Esophagus muscularis mucosa (tissue), 4 donors: ENCODE results near the gene MTG2. TPM values are rescaled to one million over a fixed set of nuclear protein-coding genes. Genes with fewer than 3 reads are reported as not detected.

Source experiments
- DNase-seq: peaks from one replicate; pipeline ENCODE4 v3.0.0-alpha.2; 2017; ENCODE audit errors: extremely low spot score
- H3K27ac ChIP-seq, 4 donors: fragments of 200-600 bp; sonication (generic); replicated peaks in 1 of 4; 1 replicate in 3 of 4; 2 replicates in 1 of 4; pipeline ENCODE4 v1.5.1; 2016 to 2019; ENCODE audit warnings: mild to moderate bottlenecking in 1 of 4
- H3K27me3 ChIP-seq, 4 donors: fragments of 200-600 bp; sonication (generic); one replicate each; pipeline versions ENCODE4 v1.5.1 to v1.6.0; 2016 to 2019
- H3K36me3 ChIP-seq, 4 donors: fragments of 200-600 bp; sonication (generic); one replicate each; pipeline ENCODE4 v1.5.1; 2016 to 2019
- H3K4me1 ChIP-seq, 4 donors: fragments of 200-600 bp; sonication (generic); one replicate each; pipeline ENCODE4 v1.5.1; 2016 to 2019
- H3K4me3 ChIP-seq, 4 donors: fragments of 200-600 bp; sonication (generic); 1 replicate in 2 of 4; 2 replicates in 2 of 4; pipeline ENCODE4 v1.5.1; 2016 to 2019; ENCODE audit warnings: mild to moderate bottlenecking in 4 of 4, moderate library complexity in 1 of 4
- H3K9me3 ChIP-seq, 4 donors: fragments of 200-600 bp; sonication (generic); 1 replicate in 3 of 4; 2 replicates in 1 of 4; pipeline ENCODE4 v1.5.1; 2016 to 2019
- CTCF ChIP-seq, 3 experiments: fragments of 200-600 bp in 2 of 3; fragments of 450-650 bp in 1 of 3; sonication (generic) in 2 of 3; IDR thresholded peaks; one replicate each; pipeline ENCODE4 v1.5.1; 2017 to 2019; ENCODE audit warnings: antibody characterized with exemption in 3 of 3, mild to moderate bottlenecking in 2 of 3, moderate library complexity in 1 of 3
- EP300 ChIP-seq: sonication (generic); formaldehyde crosslinking; IDR thresholded peaks from one replicate; pipeline ENCODE4 v1.6.1; 2017; ENCODE audit warnings: antibody characterized with exemption
- POLR2A ChIP-seq: fragments of 450-650 bp; IDR thresholded peaks from one replicate; pipeline ENCODE4 v1.6.1; 2017; ENCODE audit warnings: antibody characterized with exemption, moderate library complexity, mild to moderate bottlenecking, low read depth
- POLR2AphosphoS5 ChIP-seq, 2 donors: sonication (generic); formaldehyde crosslinking; IDR thresholded peaks; one replicate each; pipeline ENCODE4 v1.6.1; 2017; ENCODE audit warnings: antibody characterized with exemption in 2 of 2
- WGBS: methylation state at CpG from one replicate; pipeline ENCODE4 v1.1.5; 2018; 5-methylcytosine and 5-hydroxymethylcytosine counted together
- intact Hi-C: fragments of 100-400 bp; cut with DNase I; formaldehyde crosslinking; loops from one replicate; pipeline ENCODE4 v1.15.1; 2023
- total RNA-seq, 4 donors: library from RNA; depleted of rRNA; stranded (reverse); fragments of >200 nt; gene quantifications; one replicate each; pipeline versions ENCODE4 v1.1.0 to v1.2.1, GENCODE V29; 2016

MTG2 gene
- total RNA-seq, 4 donors from 2014 or later, result 21.6 to 26.5 (median 26.0) TPM

DNA sequence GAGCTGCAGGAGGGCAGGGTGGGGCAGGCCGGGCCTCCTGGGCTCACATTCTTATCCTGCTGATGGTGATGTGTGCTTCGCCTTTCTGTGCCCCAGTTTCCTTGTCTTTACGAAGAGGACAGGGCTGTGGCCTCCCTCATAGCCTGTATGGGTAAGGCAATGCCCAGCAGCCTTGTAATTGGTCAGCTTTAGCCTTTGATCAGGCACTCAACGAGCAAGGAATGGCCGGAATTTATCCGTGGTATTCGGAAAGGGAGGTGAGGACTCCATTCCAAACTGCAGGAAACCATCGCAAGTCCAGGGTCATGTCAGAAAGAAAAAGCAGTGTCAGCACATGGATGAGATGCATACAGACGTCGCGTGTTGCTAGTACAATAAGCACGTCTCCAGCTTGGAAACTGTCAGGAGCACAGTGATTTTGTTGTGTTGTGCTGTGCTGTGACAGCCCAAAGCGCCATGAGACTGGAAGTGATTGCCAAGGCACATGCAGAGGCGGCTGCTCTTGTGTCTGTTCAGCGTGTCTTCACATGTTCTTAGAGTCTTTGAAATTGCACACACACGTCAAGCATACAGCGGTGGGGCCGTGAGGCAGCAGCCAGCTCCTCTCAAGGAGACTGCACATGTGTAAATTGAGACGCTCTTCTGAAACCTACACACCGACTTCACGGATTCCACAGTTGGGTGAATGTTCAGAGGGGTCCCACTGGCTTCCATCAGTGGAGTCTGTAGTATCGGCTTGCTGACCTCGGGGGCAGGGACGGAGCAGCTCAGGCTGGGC, 33.1 kb upstream of the MTG2 start:
- 68% methylated on average over 24 of the region's 24 CpGs for WGBS

GRCh38 chr20:62150310-62150575, 32.6 kb upstream of the MTG2 start:
- H3K27me3 ChIP-seq, result no peaks in the 10 kb centered on the region
- peaks cover 0 to 30% (median 18%) of the 10 kb centered on the region in 4 donors for H3K36me3 ChIP-seq
- no peak overlapping the region for H3K27ac ChIP-seq
- DNase-seq, result no peak
- H3K4me1 ChIP-seq, result peaks cover 30 to 56% (median 37%) of the 10 kb centered on the region in 4 donors
- intact Hi-C loops, result no loop called here
- no peak overlapping the region for H3K4me3 ChIP-seq
- TF ChIP-seq CTCF (IDR thresholded peaks at IDR 0.05) (no peak), POLR2A (no peak), EP300 (no peak), POLR2AphosphoS5 (IDR thresholded peaks at IDR 0.05) (no peak)
- 95% methylated on average over 11 of the region's 11 CpGs for WGBS
- no peaks in the 10 kb centered on the region for H3K9me3 ChIP-seq

More for the DNA sequence above, 33.1 kb upstream of the MTG2 start:
- H3K36me3 ChIP-seq, result peaks cover 0 to 24% (median 13%) of the 10 kb centered on the region in 4 donors
- peaks cover 33 to 61% (median 43%) of the 10 kb centered on the region in 4 donors for H3K4me1 ChIP-seq
- intact Hi-C loops, result no loop called here
- H3K27me3 ChIP-seq, result no peaks in the 10 kb centered on the region
- no peak for DNase-seq
- no peak overlapping the region for H3K4me3 ChIP-seq
- TF ChIP-seq POLR2AphosphoS5 (IDR thresholded peaks at IDR 0.05) (no peak), POLR2A (no peak), EP300 (no peak), CTCF (IDR thresholded peaks at IDR 0.05) (no peak)
- no peak overlapping the region for H3K27ac ChIP-seq
- no peaks in the 10 kb centered on the region for H3K9me3 ChIP-seq

DNA sequence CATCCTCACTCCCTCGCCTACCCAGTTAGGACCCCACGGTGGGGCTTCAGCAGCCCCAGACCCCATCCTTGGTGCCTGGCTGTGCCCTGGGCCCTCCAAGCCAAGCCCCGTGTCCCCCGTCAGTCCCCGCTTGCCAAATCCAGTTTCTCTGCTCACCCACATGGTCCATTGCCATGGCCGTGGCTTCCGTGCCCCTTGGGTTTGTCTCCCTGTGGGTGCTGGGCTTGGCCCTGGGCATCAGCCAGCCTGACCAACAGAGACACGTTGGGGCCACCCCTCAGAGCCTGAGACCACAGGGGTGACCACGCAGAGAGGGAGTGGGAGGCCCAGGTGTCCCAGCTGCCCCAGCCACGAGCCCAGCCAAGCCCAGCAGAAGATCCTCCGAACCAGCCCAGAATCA, 31.6 kb upstream of the MTG2 start:
- DNase-seq, result no peak
- Histone ChIP-seq H3K27me3 (no peaks in the 10 kb centered on the region), H3K36me3 (peaks cover 0 to 33% (median 20%) of the 10 kb centered on the region in 4 donors), H3K9me3 (no peaks in the 10 kb centered on the region), H3K4me3 (no peak overlapping the region), H3K27ac (no peak overlapping the region), H3K4me1 (peaks cover 20 to 48% (median 31%) of the 10 kb centered on the region in 4 donors)
- intact Hi-C loops, result no loop called here
- WGBS, result 88% methylated on average over 9 of the region's 11 CpGs
- TF ChIP-seq CTCF (IDR thresholded peaks at IDR 0.05) (no peak), POLR2A (no peak), EP300 (no peak), POLR2AphosphoS5 (IDR thresholded peaks at IDR 0.05) (no peak)

DNA sequence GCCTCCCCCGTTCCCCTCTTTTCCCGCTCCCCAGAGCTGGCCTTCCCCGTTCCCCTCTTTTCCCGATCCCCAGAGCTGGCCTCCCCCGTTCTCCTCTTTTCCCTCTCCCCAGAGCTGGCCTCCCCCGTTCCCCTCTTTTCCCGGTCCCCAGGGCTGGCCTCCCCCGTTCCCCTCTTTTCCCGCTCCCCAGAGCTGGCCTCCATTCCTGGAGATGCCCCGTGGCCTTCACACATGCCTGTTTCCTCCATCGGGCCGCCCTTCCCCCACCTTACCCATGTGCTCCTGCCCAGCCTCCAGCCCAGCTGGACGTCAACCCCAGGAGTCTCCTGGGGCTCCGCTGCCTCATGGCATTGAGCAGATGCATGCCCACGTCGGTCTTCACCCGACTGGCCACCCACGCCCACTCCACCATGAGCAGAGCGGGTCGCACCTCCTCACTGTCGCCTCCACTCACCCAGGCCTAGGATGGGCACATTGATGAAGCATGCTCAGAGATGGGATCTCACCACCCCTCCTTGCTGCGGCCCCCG, 30.9 kb upstream of the MTG2 start:
- TF ChIP-seq EP300 (no peak), POLR2A (no peak), POLR2AphosphoS5 (IDR thresholded peaks at IDR 0.05) (no peak), CTCF (IDR thresholded peaks at IDR 0.05) (no peak)
- intact Hi-C loops, result no loop called here

More for the DNA sequence above, 30.9 kb upstream of the MTG2 start:
- no peak for DNase-seq
- Histone ChIP-seq H3K27ac (no peak overlapping the region), H3K36me3 (peaks cover 0 to 33% (median 20%) of the 10 kb centered on the region in 4 donors), H3K27me3 (no peaks in the 10 kb centered on the region), H3K9me3 (no peaks in the 10 kb centered on the region), H3K4me1 (peaks cover 22 to 50% (median 36%) of the 10 kb centered on the region in 4 donors), H3K4me3 (no peak overlapping the region)
- WGBS, result 82% methylated on average over 19 of the region's 23 CpGs
